Esophagus (tissue), 2 donors: ENCODE results near the gene ENPP7. TPM values are rescaled to one million over a fixed set of nuclear protein-coding genes. Genes with fewer than 3 reads are reported as not detected.
"Not testable (repeated sequence)": the region's sequence is repeated elsewhere in the genome, so short reads cannot be mapped to it uniquely, and the experiment has no call there.

ENCODE experiments used
- H3K27ac ChIP-seq, 2 donors: one replicate each; pipeline ENCODE4 v1.5.1; 2013; ENCODE audit warnings: low read depth in 2 of 2, mild to moderate bottlenecking in 2 of 2, inconsistent platforms in 1 of 2, low read length in 1 of 2, moderate library complexity in 1 of 2
- H3K27me3 ChIP-seq, 2 donors: one replicate each; pipeline ENCODE4 v1.6.1; 2013; ENCODE audit warnings: low read length in 2 of 2, control low read depth in 1 of 2, mild to moderate bottlenecking in 1 of 2; ENCODE audit not compliant: insufficient read depth in 2 of 2, control insufficient read depth in 1 of 2
- H3K36me3 ChIP-seq, 2 donors: one replicate each; pipeline ENCODE4 v1.6.1; 2013; ENCODE audit warnings: low read length in 1 of 2; ENCODE audit not compliant: control insufficient read depth in 2 of 2, insufficient read depth in 2 of 2
- H3K4me1 ChIP-seq, 2 donors: one replicate each; pipeline ENCODE4 v1.6.1; 2013; ENCODE audit warnings: low read length in 1 of 2; ENCODE audit not compliant: control insufficient read depth in 2 of 2, insufficient read depth in 2 of 2
- H3K4me3 ChIP-seq, 2 donors: one replicate each; pipeline ENCODE4 v1.5.1; 2013; ENCODE audit warnings: low read length in 2 of 2, mild to moderate bottlenecking in 2 of 2, low read depth in 1 of 2, moderate library complexity in 1 of 2
- H3K9me3 ChIP-seq, 2 donors: one replicate each; pipeline ENCODE4 v1.6.1; 2013; ENCODE audit warnings: mild to moderate bottlenecking in 2 of 2, low read depth in 1 of 2, low read length in 1 of 2, moderate library complexity in 1 of 2; ENCODE audit not compliant: control insufficient read depth in 2 of 2, insufficient read depth in 1 of 2
- WGBS, 2 donors: extraction: QIAGEN DNeasy Blood & Tissue Kit; methylation state at CpG; one replicate each; pipeline ENCODE4 v1.1.7; 2013; 5-methylcytosine and 5-hydroxymethylcytosine counted together
- polyA plus RNA-seq, 2 donors: library from polyadenylated mRNA; stranded (reverse); fragments of 200-250 nt; gene quantifications; one replicate each; pipeline ENCODE4 v1.2.3, GENCODE V29; 2013
- donor health status: healthy with polysubstance abuse.
- donor health status: Bipolar disorder and iron deficiency.

Gene ENPP7
- polyA plus RNA-seq, 2 donors: not detected

- Histone ChIP-seq H3K27ac (no peak overlapping the region), H3K27me3 (peaks cover 5 to 16% of the 10 kb centered on the region in 2 donors), H3K4me1 (peaks cover 3 to 10% of the 10 kb centered on the region in 2 donors), H3K4me3 (no peak overlapping the region), H3K9me3 (peaks cover 0 to 2% of the 10 kb centered on the region in 2 donors), H3K36me3 (no peaks in the 10 kb centered on the region)
- WGBS, 2 donors: 6 to 8% methylated on average over 46 to 55 of the region's 55 CpGs
Observed at GRCh38 chr17:79748295-79749099, 17.8 kb downstream of the ENPP7 start.

- H3K4me1 ChIP-seq: peaks cover 3 to 10% of the 10 kb centered on the region in 2 donors
- no peak overlapping the region for H3K27ac ChIP-seq
- peaks cover 0 to 2% of the 10 kb centered on the region in 2 donors for H3K9me3 ChIP-seq
- WGBS, 2 donors: 37 to 45% methylated on average over 3 of the region's 3 CpGs
- no peak overlapping the region for H3K4me3 ChIP-seq
- H3K27me3 ChIP-seq: peaks cover 5 to 16% of the 10 kb centered on the region in 2 donors
- H3K36me3 ChIP-seq: no peaks in the 10 kb centered on the region
Observed at GRCh38 chr17:79749156-79749815, 18.5 kb downstream of the ENPP7 start.

- Histone ChIP-seq H3K27me3 (peaks cover 5 to 16% of the 10 kb centered on the region in 2 donors), H3K36me3 (no peaks in the 10 kb centered on the region), H3K27ac (no peak overlapping the region), H3K4me3 (no peak overlapping the region), H3K9me3 (peaks cover 0 to 2% of the 10 kb centered on the region in 2 donors), H3K4me1 (peaks cover 3 to 10% of the 10 kb centered on the region in 2 donors)
- WGBS, 2 donors: 63 to 64% methylated on average over 3 of the region's 3 CpGs
Observed at GRCh38 chr17:79749958-79750357, 19.2 kb downstream of the ENPP7 start.

- Histone ChIP-seq H3K4me1 (peaks cover 3 to 7% of the 10 kb centered on the region in 2 donors), H3K27me3 (peaks cover 5 to 16% of the 10 kb centered on the region in 2 donors), H3K27ac (no peak overlapping the region), H3K4me3 (no peak overlapping the region), H3K9me3 (peaks cover 0 to 2% of the 10 kb centered on the region in 2 donors), H3K36me3 (no peaks in the 10 kb centered on the region)
- WGBS, 2 donors: 69% methylated on average over 13 of the region's 13 CpGs
Observed at GRCh38 chr17:79750650-79751545, 20.2 kb downstream of the ENPP7 start.

GRCh38 chr17:79752175-79752574 lies 21.4 kb downstream of the ENPP7 start:
- peaks cover 9 to 16% of the 10 kb centered on the region in 2 donors for H3K27me3 ChIP-seq
- H3K4me1 ChIP-seq: peaks cover 3 to 5% of the 10 kb centered on the region in 2 donors
- no peak overlapping the region for H3K4me3 ChIP-seq
- H3K9me3 ChIP-seq: peaks cover 0 to 2% of the 10 kb centered on the region in 2 donors
- 58 to 65% methylated on average over 13 of the region's 13 CpGs for WGBS, 2 donors
- H3K36me3 ChIP-seq: no peaks in the 10 kb centered on the region
- no peak overlapping the region for H3K27ac ChIP-seq

GRCh38 chr17:79754370-79754769 lies 23.6 kb downstream of the ENPP7 start:
- Histone ChIP-seq H3K4me1 (no peaks in the 10 kb centered on the region), H3K36me3 (no peaks in the 10 kb centered on the region), H3K27ac (no peak overlapping the region), H3K4me3 (no peak overlapping the region), H3K9me3 (no peaks in the 10 kb centered on the region), H3K27me3 (peaks cover 2 to 5% of the 10 kb centered on the region in 2 donors)
- WGBS, 2 donors: 54 to 72% methylated on average over 12 of the region's 12 CpGs

GRCh38 chr17:79754903-79755302 lies 24.2 kb downstream of the ENPP7 start:
- H3K4me3 ChIP-seq, H3K36me3 ChIP-seq, H3K27me3 ChIP-seq, H3K27ac ChIP-seq, H3K4me1 ChIP-seq, H3K9me3 ChIP-seq: not testable (repeated sequence)
- 90% methylated on average over 9 of the region's 9 CpGs for WGBS, 2 donors

- Histone ChIP-seq H3K9me3 (no peaks in the 10 kb centered on the region), H3K27ac (no peak overlapping the region), H3K36me3 (no peaks in the 10 kb centered on the region), H3K4me3 (no peak overlapping the region), H3K4me1 (peaks cover 0 to 5% of the 10 kb centered on the region in 2 donors), H3K27me3 (peaks cover 0 to 5% of the 10 kb centered on the region in 2 donors)
- WGBS, 2 donors: 80 to 87% methylated on average over 14 of the region's 14 CpGs
Observed at GRCh38 chr17:79755591-79755990, 24.8 kb downstream of the ENPP7 start.

- H3K27me3 ChIP-seq: peaks cover 0 to 5% of the 10 kb centered on the region in 2 donors
- 94 to 96% methylated on average over 15 of the region's 15 CpGs for WGBS, 2 donors
- peaks cover 0 to 5% of the 10 kb centered on the region in 2 donors for H3K4me1 ChIP-seq
- H3K4me3 ChIP-seq: no peak overlapping the region
- H3K9me3 ChIP-seq: no peaks in the 10 kb centered on the region
- H3K36me3 ChIP-seq: no peaks in the 10 kb centered on the region
- no peak overlapping the region for H3K27ac ChIP-seq
Observed at GRCh38 chr17:79757140-79757745, 26.5 kb downstream of the ENPP7 start.
